GM18502 (cell line): Measurements from ENCODE around the gene AIMP1.
"Not testable (repeated sequence)": the region's sequence is repeated elsewhere in the genome, so short reads cannot be mapped to it uniquely, and the experiment has no call there.

ENCODE experiments used
- ATAC-seq: cut with Tn5 transposase; IDR thresholded peaks from one replicate; pipeline ENCODE4 v1.9.1; 2021; ENCODE audit warnings: mild to moderate bottlenecking; ENCODE audit not compliant: unreplicated experiment, poor library complexity

The AIMP1 gene

GRCh38 chr4:106306561-106306960 is 9.8 kb upstream of the AIMP1 start:
- ATAC-seq = no peak

DNA sequence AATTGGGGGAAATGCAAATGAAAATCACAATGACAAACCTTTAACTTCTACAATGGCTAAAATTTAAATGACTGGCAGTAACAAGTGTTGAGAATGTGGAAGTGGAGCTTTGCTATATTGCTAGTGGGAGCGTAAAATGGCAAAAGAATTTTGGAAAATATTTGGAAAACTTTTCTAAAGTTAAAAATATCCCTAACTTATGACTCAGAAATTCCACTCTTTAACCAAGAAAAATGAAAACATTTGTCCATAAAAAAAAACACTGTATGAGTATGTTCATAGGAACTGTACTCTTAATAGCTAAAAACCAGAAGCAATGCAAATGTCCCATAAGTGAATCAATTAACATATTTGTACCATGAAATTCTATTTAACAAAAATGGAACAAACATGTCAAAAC is 4.0 kb upstream of the AIMP1 start:
- ATAC-seq = no peak

GRCh38 chr4:106312997-106313522 is 3.3 kb upstream of the AIMP1 start:
- ATAC-seq = no peak

- ATAC-seq = no peak
Measured at GRCh38 chr4:106314960-106315359, 1.4 kb upstream of the AIMP1 start.

GRCh38 chr4:106315476-106315967 is 828 bp upstream of the AIMP1 start:
- ATAC-seq = peak; percentile 30

DNA sequence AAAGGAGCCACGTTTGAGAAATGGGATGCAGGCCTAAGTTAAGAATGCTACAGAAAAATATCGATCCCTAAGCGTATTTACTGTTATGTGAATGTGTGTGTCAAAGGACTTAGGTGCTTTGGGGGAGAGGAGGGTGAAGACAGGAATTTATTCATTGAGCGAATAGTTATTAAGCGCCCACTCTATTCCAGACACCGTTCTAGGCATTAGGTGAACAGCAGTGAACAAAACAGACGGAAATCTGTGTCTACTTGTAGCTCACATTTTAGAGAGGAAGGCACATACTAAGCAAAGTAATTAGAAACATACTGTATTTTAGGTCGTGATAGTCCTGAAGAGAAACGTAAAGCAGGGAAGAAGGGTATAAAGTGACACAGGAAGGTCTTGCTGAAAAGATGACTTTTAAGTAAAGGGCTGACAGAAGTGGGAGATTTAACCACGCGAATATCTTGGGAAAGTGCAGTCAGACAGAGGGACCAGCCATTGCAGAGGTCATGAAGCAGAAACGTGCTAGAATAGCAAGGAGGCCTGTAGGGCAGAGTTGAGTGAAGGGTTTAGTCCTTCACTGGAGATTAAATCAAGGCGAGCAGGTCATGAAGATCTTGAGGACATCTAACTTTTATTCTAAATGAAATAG is 541 bp downstream of the AIMP1 start:
- ATAC-seq = peak; percentile 5

- no peak for ATAC-seq
Measured at GRCh38 chr4:106317815-106318214, 1.5 kb downstream of the AIMP1 start.

DNA sequence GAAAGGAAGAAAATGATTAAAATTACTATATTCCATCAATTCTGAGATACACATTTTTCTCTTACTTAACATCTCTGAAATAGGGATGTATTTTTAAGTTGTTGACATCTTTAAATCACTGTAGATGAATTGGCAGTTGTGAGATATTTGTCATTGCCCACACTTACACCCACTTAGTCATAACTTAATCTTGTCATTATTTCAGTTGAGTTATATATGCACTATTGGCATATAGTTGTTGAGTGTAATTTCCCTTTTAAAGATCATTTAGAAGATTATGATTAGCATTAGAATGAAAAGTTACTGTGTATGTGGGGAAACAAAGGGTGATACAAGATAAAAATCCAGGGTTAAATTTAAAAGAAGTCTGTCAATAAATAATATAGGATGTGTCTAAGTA is 2.2 kb downstream of the AIMP1 start:
- ATAC-seq = no peak

DNA sequence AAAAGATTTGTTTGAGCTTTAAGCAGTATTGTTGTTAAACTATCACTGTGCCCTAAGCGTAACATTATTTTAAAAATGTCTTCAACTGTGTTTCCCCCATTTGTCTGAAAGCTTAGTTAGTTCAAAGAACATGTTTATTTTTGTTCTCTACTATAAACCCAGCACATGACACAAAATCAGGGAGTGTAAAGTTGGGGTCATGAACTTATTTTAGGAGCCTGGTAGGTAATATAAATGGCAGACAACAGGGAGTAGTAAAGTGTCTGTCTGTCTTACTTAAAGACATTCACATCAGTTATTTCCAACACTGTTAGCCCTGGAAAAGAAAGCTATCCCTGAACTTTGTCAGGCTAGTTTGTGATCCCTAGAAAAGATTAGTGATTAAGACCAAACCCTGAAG is 3.9 kb downstream of the AIMP1 start:
- ATAC-seq = no peak

- ATAC-seq = not testable (repeated sequence)
Measured at GRCh38 chr4:106321168-106321567, 4.8 kb downstream of the AIMP1 start.

GRCh38 chr4:106321814-106322213 is 5.5 kb downstream of the AIMP1 start:
- ATAC-seq = not testable (repeated sequence)

GRCh38 chr4:106323119-106323518 is 6.8 kb downstream of the AIMP1 start:
- no peak for ATAC-seq

DNA sequence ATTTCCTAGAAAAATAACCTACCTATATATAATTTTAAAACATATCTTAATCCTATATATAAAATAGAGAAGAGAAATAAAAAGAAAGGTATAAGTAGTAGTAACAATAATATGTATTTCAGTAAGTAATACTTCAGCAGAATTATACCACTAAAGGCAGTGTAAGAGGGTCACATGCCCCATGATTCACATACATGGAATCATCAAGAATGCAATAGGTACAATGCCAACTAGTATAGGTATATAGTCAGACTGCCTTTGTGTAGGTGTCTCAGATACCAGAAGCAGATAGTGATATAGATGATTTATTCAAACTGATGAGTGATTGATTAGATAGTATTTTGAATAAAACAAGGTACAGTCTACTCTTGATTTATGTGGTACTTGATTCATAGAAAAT is 9.4 kb downstream of the AIMP1 start:
- ATAC-seq = no peak

- peak; percentile 91 for ATAC-seq
Measured at GRCh38 chr4:106329041-106329618, 12.8 kb downstream of the AIMP1 start.

DNA sequence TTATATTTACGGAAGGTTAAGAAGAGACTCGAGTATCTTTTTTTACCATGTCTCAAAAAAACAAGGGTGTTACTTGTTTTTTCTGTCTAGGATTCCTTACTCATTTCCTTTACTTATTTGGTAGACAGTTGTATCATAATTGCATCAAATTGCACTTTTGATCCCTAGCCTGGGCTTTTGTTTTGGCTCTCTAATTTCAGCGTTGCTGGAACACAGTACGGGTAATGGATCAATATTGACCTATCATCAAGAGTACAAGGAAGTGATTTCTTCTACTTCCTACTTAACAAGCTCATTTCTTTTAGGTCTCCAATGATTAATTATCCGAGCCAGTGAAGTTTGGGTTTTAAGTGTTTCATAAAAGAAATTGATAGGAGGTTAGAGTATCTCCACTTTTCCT is 16.8 kb downstream of the AIMP1 start:
- ATAC-seq = no peak

DNA sequence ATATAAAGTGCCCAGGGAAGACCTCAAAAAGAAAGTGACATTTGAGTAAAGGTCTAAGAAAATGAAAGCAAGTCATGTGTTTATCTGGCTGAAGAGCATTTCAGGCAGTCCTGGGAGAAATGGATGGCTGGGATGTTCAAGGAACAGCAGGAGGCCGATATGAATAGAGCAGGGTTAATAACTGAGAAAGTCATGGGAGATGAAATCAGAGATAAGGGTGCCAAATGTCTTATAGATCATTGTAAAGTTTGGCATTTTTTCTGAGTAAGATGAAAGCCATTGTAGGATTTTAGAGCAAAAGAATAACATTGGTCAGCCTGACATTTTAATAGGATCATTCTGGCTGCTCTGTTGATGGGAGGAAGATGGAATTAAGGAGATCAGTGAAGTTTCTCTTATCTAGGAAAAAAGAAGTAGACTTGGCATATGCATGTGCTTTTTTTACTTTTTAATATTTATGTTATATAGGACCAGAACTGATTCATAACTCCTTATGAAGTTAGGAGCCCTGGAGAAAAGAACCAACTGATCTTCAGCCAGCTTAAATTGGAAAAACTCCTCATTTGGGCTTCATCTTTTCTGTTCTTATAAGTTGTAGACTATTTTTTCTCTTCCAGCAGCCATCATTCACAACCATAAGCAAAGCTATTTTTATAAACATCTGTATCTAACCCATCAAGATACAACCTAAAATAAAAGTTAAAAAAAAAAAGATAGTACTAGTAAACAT is 18.6 kb downstream of the AIMP1 start:
- no peak for ATAC-seq

GRCh38 chr4:106336618-106337017 is 20.3 kb downstream of the AIMP1 start:
- ATAC-seq = no peak

GRCh38 chr4:106337916-106338315 is 21.6 kb downstream of the AIMP1 start:
- ATAC-seq = no peak

DNA sequence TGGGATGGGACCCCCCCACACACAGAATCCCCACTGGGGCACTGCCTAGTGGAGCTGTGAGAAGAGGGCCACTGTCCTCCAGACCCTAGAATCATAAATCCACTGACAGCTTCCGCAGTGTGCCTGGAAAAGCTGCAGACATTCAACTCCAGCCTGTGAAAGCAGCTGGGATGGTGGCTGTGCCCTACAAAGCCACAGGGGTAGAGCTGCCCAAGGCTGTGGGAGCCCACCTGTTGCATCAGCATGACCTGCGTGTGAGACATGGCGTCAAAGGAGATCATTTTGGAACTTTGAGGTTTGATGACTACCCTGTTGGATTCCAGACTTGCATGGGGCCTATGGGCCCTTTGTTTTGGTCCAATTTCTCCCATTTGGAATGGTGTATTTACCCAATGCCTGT is 22.3 kb downstream of the AIMP1 start:
- no peak for ATAC-seq

- ATAC-seq = no peak
Measured at GRCh38 chr4:106339431-106339830, 23.1 kb downstream of the AIMP1 start.

DNA sequence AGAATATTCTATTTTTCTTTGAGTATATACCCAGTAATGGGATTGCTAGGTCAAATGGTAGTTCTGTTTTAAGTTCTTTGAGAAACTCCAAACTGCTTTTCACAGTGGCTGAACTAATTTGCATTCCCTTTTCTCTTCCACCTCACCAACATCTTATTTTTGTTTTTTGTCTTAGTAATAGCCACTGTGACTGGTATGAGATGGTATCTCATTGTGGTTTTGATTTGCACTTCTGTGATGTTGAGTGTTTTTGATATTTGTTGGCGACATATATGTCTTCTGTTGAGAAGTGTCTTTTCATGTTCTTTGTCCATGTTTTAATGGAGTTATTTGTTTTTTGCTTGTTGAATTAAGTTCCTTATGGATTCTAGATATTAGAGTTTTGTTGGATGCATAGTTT is 24.4 kb downstream of the AIMP1 start:
- no peak for ATAC-seq
